Measurements from ENCODE around the gene VWA8.
A peak's percentile ranks its signal among the peaks of the same experiment; 100 is the strongest.

Gene VWA8

GRCh38 chr13:41960637-41961465 is at the start of gene VWA8:
TSS of gene VWA8 (minus strand) at chr13:41961109. CDS start at chr13:41961015, 94 bp downstream.
- DNase-seq (ENCODE audit: low read depth): peak; percentile 61

DNA sequence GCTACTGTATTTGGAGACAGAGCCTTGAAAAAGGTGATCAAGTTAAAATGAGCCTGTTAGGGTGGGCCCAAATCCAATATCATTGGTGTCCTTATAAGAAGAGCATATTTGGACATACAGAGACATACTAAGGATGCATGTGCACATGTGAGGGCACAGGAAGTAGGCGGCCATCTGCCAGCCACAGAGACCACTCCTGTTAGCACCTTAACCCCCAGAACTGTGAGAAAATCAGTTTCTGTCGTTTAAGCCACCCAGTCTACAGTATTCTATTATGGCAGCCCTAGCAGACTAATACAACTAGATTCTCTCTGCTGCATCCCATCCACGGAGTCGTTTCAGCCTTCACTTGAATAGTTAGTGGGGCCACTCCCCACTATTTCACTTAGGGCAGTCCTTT is 48.1 kb upstream of the VWA8 start:
- no peak for TF ChIP-seq CTCF (IDR thresholded peaks at IDR 0.05; ENCODE audit: control insufficient read depth, extremely low read depth, insufficient read depth)
- no peak overlapping the region for H3K4me3 ChIP-seq (ENCODE audit: low read depth, low read length)
- DNase-seq (ENCODE audit: low read depth): no peak

More at GRCh38 chr13:41960637-41961465, at the start of gene VWA8:
- TF ChIP-seq CTCF (IDR thresholded peaks at IDR 0.05; ENCODE audit: control insufficient read depth, extremely low read depth, insufficient read depth): no peak
- H3K4me3 ChIP-seq (ENCODE audit: low read depth, low read length): peak within 1 kb of the TSS; percentile 69

DNA sequence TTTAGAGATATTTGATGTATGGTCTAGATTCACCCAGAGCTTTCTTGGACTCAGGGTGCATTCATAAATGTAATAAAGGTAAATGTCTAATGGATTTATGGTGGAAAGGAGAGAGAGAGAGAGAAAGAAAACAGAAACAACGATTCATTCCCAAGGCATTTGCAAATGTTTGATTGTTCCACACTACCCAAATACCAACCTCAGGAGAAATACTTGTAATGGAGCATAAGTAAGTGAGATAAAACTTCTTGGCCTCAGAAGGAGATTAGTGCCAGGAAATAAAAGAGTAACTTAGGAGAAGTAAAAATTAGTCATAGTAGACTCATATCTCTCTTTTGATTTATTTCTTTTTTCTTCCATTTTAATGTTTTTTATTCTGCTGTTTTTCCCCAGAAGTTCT is 46.9 kb upstream of the VWA8 start:
- no peak for DNase-seq (ENCODE audit: low read depth)
- no peak overlapping the region for H3K4me3 ChIP-seq (ENCODE audit: low read depth, low read length)
- no peak for TF ChIP-seq CTCF (IDR thresholded peaks at IDR 0.05; ENCODE audit: control insufficient read depth, extremely low read depth, insufficient read depth)

- TF ChIP-seq CTCF (IDR thresholded peaks at IDR 0.05; ENCODE audit: control insufficient read depth, extremely low read depth, insufficient read depth): no peak
- H3K4me3 ChIP-seq (ENCODE audit: low read depth, low read length): no peak overlapping the region
- DNase-seq (ENCODE audit: low read depth): no peak
Measured at GRCh38 chr13:42002066-42002465, 41.2 kb upstream of the VWA8 start.

GRCh38 chr13:42001580-42001979 is 40.7 kb upstream of the VWA8 start:
- TF ChIP-seq CTCF (IDR thresholded peaks at IDR 0.05; ENCODE audit: control insufficient read depth, extremely low read depth, insufficient read depth): no peak
- DNase-seq (ENCODE audit: low read depth): no peak
- no peak overlapping the region for H3K4me3 ChIP-seq (ENCODE audit: low read depth, low read length)

- no peak for DNase-seq (ENCODE audit: low read depth)
- TF ChIP-seq CTCF (IDR thresholded peaks at IDR 0.05; ENCODE audit: control insufficient read depth, extremely low read depth, insufficient read depth): no peak
Measured at GRCh38 chr13:42000846-42001245, 39.9 kb upstream of the VWA8 start.

GRCh38 chr13:41997396-41997795 is 36.5 kb upstream of the VWA8 start:
- DNase-seq (ENCODE audit: low read depth): no peak
- no peak for TF ChIP-seq CTCF (IDR thresholded peaks at IDR 0.05; ENCODE audit: control insufficient read depth, extremely low read depth, insufficient read depth)
- H3K4me3 ChIP-seq (ENCODE audit: low read depth, low read length): no peak overlapping the region

More at GRCh38 chr13:42000846-42001245, 39.9 kb upstream of the VWA8 start:
- no peak overlapping the region for H3K4me3 ChIP-seq (ENCODE audit: low read depth, low read length)

Data from LNCaP clone FGC (cell line).